PC-3 (cell line): ENCODE measurements around the gene HHATL. TPM values are rescaled to one million over a fixed set of nuclear protein-coding genes. Genes with fewer than 3 reads are reported as not detected.

ENCODE experiments used
- ATAC-seq: fragments of 200-7000 bp; cut with Tn5 transposase; 2 replicates; pipeline ENCODE4 v1.9.1; 2020; ENCODE audit warnings: mild to moderate bottlenecking, moderate library complexity
- BruUV-seq: library from RNA; stranded (reverse); fragments of 400-500 nt; replicated peaks from 2 replicates; lab custom pipeline; 2021; lab: Mats Ljungman, UMichigan
- CTCF ChIA-PET: fragments of 300-600 bp; sonication (Branson Sonifier 250); formaldehyde crosslinking; loops from one replicate; lab custom pipeline; 2022; ENCODE audit warnings: antibody characterized with exemption; lab: Charles Lee
- POLR2A ChIA-PET: fragments of 300-600 bp; sonication (Branson Sonifier 250); formaldehyde crosslinking; loops from one replicate; lab custom pipeline; 2022; ENCODE audit warnings: antibody characterized with exemption; ENCODE audit not compliant: unreplicated experiment; lab: Charles Lee
- DNase-seq: peaks from one replicate; pipeline ENCODE4 v3.0.0-alpha.2; 2015
- H2AFZ ChIP-seq: fragments of 300-600 bp; sonication (generic); 2 replicates; pipeline ENCODE4 v1.6.0; 2016; ENCODE audit warnings: antibody characterized with exemption, low read length
- H3F3A ChIP-seq: fragments of 300-600 bp; sonication (generic); one replicate; pipeline ENCODE4 v1.6.0; 2017; ENCODE audit warnings: antibody characterized with exemption, low read length, control low read depth, mild to moderate bottlenecking; ENCODE audit not compliant: unreplicated experiment
- H3K27ac ChIP-seq: fragments of 300-600 bp; sonication (generic); 2 replicates; pipeline ENCODE4 v1.5.1; 2016; ENCODE audit warnings: mild to moderate bottlenecking, low read length
- H3K27me3 ChIP-seq: fragments of 300-600 bp; sonication (generic); 2 replicates; pipeline ENCODE4 v1.6.1; 2016; ENCODE audit warnings: low read length, mixed read lengths
- H3K36me3 ChIP-seq: fragments of 300-600 bp; sonication (generic); 2 replicates; pipeline ENCODE4 v1.6.1; 2016; ENCODE audit warnings: low read depth, mixed run types, low read length, mixed read lengths
- H3K4me1 ChIP-seq: fragments of 300-600 bp; sonication (generic); 2 replicates; pipeline ENCODE4 v1.5.1; 2016; ENCODE audit warnings: low read length; ENCODE audit not compliant: insufficient read depth
- H3K4me2 ChIP-seq: fragments of 300-600 bp; sonication (generic); 2 replicates; pipeline ENCODE4 v1.6.0; 2016; ENCODE audit warnings: low read length
- H3K4me3 ChIP-seq: fragments of 300-600 bp; sonication (generic); 2 replicates; pipeline ENCODE4 v1.5.1; 2016; ENCODE audit warnings: mild to moderate bottlenecking, low read length, mixed read lengths
- H3K79me2 ChIP-seq: fragments of 300-600 bp; sonication (generic); 2 replicates; pipeline ENCODE4 v1.6.1; 2017; ENCODE audit warnings: low read length, mixed read lengths
- H3K9ac ChIP-seq: fragments of 300-600 bp; sonication (generic); 2 replicates; pipeline ENCODE4 v1.6.0; 2016; ENCODE audit warnings: mild to moderate bottlenecking, low read length
- H3K9me2 ChIP-seq: fragments of 300-600 bp; sonication (generic); replicated peaks from 2 replicates; pipeline ENCODE4 v1.6.1; 2016; ENCODE audit warnings: mixed run types, low read length, mixed read lengths
- H3K9me3 ChIP-seq: fragments of 300-600 bp; sonication (generic); 2 replicates; pipeline ENCODE4 v1.6.1; 2016; ENCODE audit warnings: low read length, mixed read lengths
- H4K20me1 ChIP-seq: fragments of 300-600 bp; sonication (generic); 2 replicates; pipeline ENCODE4 v1.6.1; 2016; ENCODE audit warnings: low read length, mixed read lengths
- EZH2 ChIP-seq: fragments of 300-600 bp; sonication (generic); IDR thresholded peaks from one replicate; pipeline ENCODE4 v1.6.1; 2017; ENCODE audit warnings: antibody characterized with exemption, mild to moderate bottlenecking, low read length; ENCODE audit not compliant: unreplicated experiment
- EZH2phosphoT487 ChIP-seq: fragments of 300-600 bp; sonication (generic); IDR thresholded peaks from 2 replicates; pipeline ENCODE4 v1.6.1; 2018; ENCODE audit warnings: mild to moderate bottlenecking, antibody characterized with exemption, low read length, borderline replicate concordance
- intact Hi-C: fragments of 100-400 bp; cut with micrococcal nuclease; formaldehyde crosslinking; loops from 2 replicates; pipeline ENCODE4 v1.9.0; 2023
- total RNA-seq: library from RNA; depleted of rRNA; stranded (reverse); fragments of >200 nt; gene quantifications from 2 replicates; pipeline ENCODE4 v1.2.3, GENCODE V29; 2014
- TF ChIP-seq, protein P1 (sequence below): fragments of 300-600 bp; sonication (generic); conservative IDR thresholded peaks from 2 replicates; pipeline ENCODE4 v1.5.1; 2017; ENCODE audit warnings: antibody characterized with exemption, low read depth, mild to moderate bottlenecking, low read length

Gene HHATL
- total RNA-seq, 1 experiment from 2014 or later = not detected

DNA sequence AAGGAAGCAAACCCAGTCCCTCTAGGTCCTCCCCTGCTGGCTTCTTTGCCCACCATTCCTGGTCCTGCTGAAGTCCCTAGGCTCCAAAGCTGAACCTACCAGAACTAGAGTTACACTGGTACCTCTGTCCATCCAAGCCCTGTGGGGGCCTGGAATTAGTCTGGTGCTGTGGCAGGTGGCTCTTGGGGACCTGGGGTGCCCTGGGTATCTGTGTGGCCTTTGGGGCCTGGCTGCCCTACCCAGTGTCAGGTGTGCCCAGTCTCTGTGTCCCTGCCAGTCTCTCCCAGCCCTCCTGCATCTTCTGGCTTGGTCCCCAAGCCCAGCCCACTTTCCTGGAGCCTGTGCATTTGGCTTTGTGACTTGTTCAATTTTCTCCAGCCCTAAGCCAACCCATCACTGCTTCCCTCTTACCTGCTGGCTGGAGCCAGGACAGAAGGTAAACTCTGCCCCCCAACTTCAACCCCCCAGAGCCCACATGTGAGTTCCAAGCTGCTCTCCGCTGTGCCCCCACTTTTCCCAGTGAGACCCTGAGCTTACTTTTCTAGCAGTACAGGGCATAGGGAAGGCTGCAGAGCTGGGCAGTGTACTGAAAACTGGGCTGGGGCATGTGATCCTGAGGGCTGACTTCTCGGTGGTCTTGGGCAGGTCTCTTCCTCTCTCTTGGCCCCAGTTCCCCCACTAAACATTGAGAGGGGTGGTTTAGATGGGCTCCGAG, 28.3 kb upstream of the HHATL start:
- H2AFZ ChIP-seq = no peak overlapping the region
- H3K9ac ChIP-seq = no peak overlapping the region
- no peaks in the 10 kb centered on the region for H3K79me2 ChIP-seq
- H3K4me3 ChIP-seq = no peak overlapping the region
- H3F3A ChIP-seq = no peaks in the 10 kb centered on the region
- POLR2A ChIA-PET = no interaction called here
- H3K9me3 ChIP-seq = no peaks in the 10 kb centered on the region
- no peaks in the 10 kb centered on the region for H3K4me1 ChIP-seq
- H3K27me3 ChIP-seq = no peaks in the 10 kb centered on the region
- H4K20me1 ChIP-seq = no peaks in the 10 kb centered on the region
- CTCF ChIA-PET = no interaction called here
- no peak overlapping the region for H3K27ac ChIP-seq
- no peak for DNase-seq
- TF ChIP-seq, protein P1, sequence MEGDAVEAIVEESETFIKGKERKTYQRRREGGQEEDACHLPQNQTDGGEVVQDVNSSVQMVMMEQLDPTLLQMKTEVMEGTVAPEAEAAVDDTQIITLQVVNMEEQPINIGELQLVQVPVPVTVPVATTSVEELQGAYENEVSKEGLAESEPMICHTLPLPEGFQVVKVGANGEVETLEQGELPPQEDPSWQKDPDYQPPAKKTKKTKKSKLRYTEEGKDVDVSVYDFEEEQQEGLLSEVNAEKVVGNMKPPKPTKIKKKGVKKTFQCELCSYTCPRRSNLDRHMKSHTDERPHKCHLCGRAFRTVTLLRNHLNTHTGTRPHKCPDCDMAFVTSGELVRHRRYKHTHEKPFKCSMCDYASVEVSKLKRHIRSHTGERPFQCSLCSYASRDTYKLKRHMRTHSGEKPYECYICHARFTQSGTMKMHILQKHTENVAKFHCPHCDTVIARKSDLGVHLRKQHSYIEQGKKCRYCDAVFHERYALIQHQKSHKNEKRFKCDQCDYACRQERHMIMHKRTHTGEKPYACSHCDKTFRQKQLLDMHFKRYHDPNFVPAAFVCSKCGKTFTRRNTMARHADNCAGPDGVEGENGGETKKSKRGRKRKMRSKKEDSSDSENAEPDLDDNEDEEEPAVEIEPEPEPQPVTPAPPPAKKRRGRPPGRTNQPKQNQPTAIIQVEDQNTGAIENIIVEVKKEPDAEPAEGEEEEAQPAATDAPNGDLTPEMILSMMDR = no peak
- TF ChIP-seq EZH2phosphoT487 (no peak), EZH2 (no peak)
- no TSS peak for BruUV-seq
- no peaks in the 10 kb centered on the region for H3K36me3 ChIP-seq
- H3K4me2 ChIP-seq = no peak overlapping the region
- no peak for ATAC-seq
- no peaks in the 10 kb centered on the region for H3K9me2 ChIP-seq
- intact Hi-C loops = no loop called here

DNA sequence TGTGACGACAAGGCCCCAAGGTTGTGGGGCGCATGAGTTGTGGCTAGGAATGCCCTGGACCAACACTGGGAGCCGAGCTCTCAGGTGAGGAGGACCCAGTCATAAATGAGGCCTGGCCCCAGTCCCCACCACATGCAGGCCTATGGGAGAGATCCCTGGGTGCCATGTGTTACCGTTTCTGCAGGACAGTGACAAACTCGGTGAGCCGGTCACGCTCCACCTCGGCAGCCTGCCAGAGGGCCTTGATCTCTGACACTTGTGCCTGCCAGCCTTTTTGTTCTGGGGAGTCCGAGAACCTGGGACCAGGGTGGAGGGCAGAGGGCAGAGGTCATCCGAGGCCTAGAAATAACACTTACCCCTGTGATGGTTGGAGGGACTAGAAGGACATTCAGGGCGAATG, 27.7 kb upstream of the HHATL start:
- intact Hi-C loops = no loop called here
- H3K9me3 ChIP-seq = no peaks in the 10 kb centered on the region
- no peaks in the 10 kb centered on the region for H3K4me1 ChIP-seq
- TF ChIP-seq, protein P1 = no peak
- TF ChIP-seq EZH2phosphoT487 (no peak), EZH2 (no peak)
- no peaks in the 10 kb centered on the region for H3K27me3 ChIP-seq
- ATAC-seq (no peak), DNase-seq (no peak)
- H3K79me2 ChIP-seq = no peaks in the 10 kb centered on the region
- H2AFZ ChIP-seq = no peak overlapping the region
- no peak overlapping the region for H3K4me2 ChIP-seq
- H3K4me3 ChIP-seq = no peak overlapping the region
- BruUV-seq = no TSS peak
- H3K9me2 ChIP-seq = no peaks in the 10 kb centered on the region
- H3K9ac ChIP-seq = no peak overlapping the region
- H3F3A ChIP-seq = no peaks in the 10 kb centered on the region
- ChIA-PET POLR2A (no interaction called here), CTCF (no interaction called here)
- no peaks in the 10 kb centered on the region for H3K36me3 ChIP-seq
- H4K20me1 ChIP-seq = no peaks in the 10 kb centered on the region
- no peak overlapping the region for H3K27ac ChIP-seq

DNA sequence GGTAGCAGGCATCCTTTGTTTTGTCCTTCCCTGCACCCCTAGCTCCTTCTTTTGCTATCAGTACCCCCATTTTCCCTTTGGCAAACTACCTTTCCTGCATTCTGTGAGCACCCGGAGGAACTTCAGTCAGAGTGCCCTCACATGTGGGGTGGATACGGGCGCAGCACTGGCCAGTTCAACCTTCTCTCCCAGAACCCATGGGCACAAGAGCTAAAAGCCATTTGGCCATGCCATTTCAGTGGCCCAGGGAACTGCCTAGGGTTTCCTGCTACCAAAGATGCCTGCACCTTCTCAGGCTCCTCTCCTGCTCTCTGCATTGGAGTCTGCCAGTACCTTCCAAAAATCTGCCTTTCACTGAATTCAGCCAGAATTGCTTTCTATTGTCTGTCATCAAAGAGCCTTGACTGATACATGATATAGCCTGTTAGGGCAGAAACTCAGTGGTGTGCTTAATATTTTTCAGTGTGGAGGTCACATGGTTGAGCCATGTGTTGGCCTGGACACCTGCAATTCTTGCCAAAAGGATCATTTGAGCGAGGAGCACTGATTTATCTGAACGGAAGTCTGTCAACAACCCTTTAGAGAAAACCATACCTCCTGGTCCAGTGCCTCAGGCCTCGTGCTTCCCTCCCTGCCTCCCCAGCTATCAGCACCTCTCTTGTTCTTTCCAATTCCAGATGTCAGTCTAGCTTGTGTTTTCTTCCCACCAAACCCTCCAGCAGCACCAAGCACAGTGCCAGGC, 27.0 kb upstream of the HHATL start:
- POLR2A ChIA-PET = no interaction called here
- H3K36me3 ChIP-seq = no peaks in the 10 kb centered on the region
- H3K9ac ChIP-seq = no peak overlapping the region
- ATAC-seq = no peak
- DNase-seq = no peak
- no peaks in the 10 kb centered on the region for H3F3A ChIP-seq
- no peak overlapping the region for H3K27ac ChIP-seq
- CTCF ChIA-PET = no interaction called here
- TF ChIP-seq, protein P1 = no peak
- no peak for TF ChIP-seq EZH2phosphoT487
- TF ChIP-seq EZH2 = no peak
- no TSS peak for BruUV-seq
- H3K4me1 ChIP-seq = no peaks in the 10 kb centered on the region
- no peak overlapping the region for H3K4me2 ChIP-seq
- no peak overlapping the region for H3K4me3 ChIP-seq
- no peaks in the 10 kb centered on the region for H3K9me2 ChIP-seq
- intact Hi-C loops = no loop called here
- no peaks in the 10 kb centered on the region for H4K20me1 ChIP-seq
- H3K27me3 ChIP-seq = no peaks in the 10 kb centered on the region
- no peaks in the 10 kb centered on the region for H3K79me2 ChIP-seq
- no peaks in the 10 kb centered on the region for H3K9me3 ChIP-seq
- no peak overlapping the region for H2AFZ ChIP-seq
